H4 (cell line): ENCODE results near the gene SENP8. TPM values are rescaled to one million over a fixed set of nuclear protein-coding genes. Genes with fewer than 3 reads are reported as not detected.
"Not testable (repeated sequence)": the region's sequence is repeated elsewhere in the genome, so short reads cannot be mapped to it uniquely, and the experiment has no call there.

Source experiments
- DNase-seq: peaks from one replicate; pipeline ENCODE4 v3.0.0-alpha.2; 2015; ENCODE audit warnings: low spot score
- total RNA-seq: library from RNA; depleted of rRNA; stranded (reverse); fragments of >200 nt; shearing (Covaris generic); gene quantifications from 2 replicates; pipeline ENCODE4 v1.2.3, GENCODE V29; 2014; rRNA removed

SENP8 gene
- total RNA-seq: 2.5 and 3.2 TPM in 2 replicates

DNA sequence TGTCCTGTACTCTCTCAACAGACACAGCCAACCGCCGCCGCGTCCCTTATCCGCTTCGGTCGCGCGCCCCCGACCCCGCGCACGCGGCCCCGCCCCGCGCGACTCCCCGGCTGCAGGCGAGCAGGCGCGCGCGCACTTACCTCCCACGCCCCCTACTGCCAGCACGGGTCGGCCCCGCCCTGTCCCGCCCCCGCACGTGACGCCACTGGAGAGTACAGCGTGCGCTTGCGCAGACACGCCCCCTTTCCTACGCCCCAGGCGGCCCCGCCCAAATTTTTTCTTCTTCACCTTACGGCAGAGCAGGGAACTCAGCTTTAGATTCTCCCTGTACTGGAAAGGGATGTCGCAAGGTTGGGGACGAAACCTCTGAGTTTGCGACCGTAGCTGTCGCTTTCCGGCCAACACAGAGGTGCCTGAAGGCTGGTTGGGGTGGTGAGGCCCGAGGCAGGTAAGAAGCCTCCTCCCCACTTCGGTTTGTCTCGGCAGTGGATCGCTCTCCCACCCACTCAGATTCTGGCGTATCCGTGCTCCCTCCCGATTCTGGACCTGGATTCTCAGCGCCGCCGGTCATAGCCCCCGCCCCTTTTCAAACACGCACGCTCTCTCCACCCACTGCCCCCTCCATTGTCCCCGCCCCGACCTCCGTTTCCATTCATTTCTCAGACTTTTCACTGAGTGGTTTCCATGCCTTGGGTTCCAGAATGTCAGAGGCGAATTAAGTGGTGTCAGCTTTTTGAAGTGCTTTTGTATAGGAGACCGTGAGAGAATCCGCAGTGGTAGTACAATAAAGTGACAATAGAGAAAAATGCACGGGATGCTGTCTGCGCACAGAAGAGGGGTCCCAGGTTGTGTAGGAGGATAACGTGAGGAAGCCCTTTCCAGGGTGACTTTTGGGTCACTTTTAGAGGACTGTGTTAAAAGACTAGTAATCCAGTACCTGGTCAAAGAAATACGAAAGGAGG is at the start of gene SENP8, which contains the start of gene MYO9A:
TSS of gene SENP8 (plus strand) at position 387 of the 962 bp plus-strand sequence. CDS start 21,221 bp downstream, outside the sequence.
TSS of gene MYO9A (minus strand) at position 134 of the 962 bp plus-strand sequence. CDS start 71,587 bp downstream, outside the sequence.
- peak; percentile 97 for DNase-seq

- DNase-seq: no peak
Measured at GRCh38 chr15:72068856-72069255, 49.3 kb upstream of the SENP8 start.

DNA sequence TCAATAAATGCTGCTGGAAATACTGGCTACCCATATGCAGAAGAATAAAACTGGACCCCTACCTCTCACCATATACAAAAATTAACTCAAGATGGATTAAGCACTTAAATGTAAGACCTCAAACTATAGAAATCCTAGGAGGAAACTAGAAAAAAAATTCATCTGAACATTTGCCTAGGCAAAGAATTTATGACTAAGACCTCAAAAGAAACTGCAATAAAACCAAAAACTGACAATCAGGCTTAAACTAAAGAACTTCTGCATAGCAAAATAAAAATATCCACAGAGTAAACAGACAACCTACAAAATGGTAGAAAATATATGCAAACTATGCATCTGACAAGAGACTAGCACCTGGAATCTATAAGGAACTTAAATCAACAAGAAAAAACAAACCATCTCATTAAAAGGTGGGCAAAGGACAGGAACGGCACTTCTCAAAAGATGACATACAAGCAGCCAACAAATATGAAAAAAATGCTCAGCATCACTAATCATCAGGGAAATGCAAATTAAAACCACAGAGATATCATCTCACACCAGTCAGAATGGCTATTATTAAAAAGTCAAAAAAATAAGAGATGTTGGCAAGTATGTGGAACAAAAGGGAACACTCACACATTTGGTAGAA is 47.3 kb upstream of the SENP8 start:
- no peak for DNase-seq

DNA sequence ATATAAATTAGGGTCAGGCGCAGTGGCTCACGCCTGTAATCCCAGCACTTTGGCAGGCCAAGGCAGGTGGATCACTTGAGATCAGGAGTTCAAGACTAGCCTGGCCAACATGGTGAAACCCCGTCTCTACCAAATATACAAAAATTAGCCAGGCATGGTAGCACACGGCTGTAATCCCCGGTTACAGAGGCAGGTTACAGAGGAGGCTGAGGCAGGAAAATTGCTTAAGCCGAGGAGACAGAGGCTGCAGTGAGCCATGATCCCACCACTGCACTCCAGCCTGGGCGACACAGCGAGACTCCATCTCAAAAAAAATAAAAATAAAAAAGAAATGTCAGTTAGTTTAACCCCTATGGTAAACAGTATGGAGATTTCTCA is 46.8 kb upstream of the SENP8 start:
- not testable (repeated sequence) for DNase-seq

DNA sequence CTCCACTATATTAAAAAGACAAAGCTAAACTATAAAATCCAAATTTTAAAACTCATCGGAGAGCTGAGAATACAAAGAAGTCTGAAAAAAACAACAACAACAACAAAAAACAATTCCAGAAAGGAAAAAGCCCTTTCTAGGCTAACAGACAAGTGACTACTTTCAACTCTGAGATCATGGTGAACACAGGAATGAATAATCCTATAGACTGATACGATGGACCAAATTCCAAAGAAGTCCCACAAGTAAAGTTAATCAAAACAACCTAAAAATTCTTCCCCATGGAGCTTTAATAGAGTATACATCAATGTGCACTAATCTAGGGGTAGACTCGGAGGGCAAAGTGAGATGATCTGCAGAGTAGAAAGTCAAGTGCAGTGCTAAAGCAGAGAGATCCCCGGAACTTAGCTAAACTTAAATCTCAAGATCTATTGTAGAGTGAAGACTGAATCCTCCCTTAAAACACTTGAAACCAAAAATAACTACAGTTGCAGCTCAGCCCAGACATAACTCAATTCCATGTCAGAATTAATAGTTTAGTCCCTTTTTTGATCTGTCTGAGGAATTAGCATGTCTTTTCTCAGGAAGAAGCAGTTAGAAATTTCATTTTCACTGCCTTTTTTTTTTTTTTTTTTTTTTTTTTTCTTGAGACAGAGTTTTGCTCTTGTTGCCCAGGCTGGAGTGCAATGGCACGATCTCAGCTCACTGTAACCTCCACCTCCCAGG is 43.7 kb upstream of the SENP8 start:
- no peak for DNase-seq

- DNase-seq: no peak
Measured at GRCh38 chr15:72077950-72078349, 40.3 kb upstream of the SENP8 start.

DNA sequence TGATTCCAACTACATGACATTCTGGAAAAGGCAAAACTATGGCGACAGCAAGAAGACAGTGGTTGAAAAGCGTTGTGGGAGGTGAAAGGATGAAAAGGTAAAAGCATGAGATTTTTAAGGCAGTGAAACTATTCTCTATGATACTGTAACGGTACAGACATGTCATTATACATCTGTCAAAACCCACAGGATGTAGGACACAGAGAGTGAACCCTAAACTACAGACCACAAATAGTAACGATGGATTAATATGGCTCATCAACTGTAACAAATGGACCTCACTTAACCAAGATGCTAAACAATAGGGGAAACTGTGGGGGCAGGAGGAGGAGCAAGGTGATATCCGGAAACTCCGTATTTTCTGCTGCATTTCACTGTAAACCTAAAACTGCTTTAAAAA is 39.3 kb upstream of the SENP8 start:
- DNase-seq: no peak

GRCh38 chr15:72082176-72082575 is 36.0 kb upstream of the SENP8 start:
- DNase-seq: no peak

DNA sequence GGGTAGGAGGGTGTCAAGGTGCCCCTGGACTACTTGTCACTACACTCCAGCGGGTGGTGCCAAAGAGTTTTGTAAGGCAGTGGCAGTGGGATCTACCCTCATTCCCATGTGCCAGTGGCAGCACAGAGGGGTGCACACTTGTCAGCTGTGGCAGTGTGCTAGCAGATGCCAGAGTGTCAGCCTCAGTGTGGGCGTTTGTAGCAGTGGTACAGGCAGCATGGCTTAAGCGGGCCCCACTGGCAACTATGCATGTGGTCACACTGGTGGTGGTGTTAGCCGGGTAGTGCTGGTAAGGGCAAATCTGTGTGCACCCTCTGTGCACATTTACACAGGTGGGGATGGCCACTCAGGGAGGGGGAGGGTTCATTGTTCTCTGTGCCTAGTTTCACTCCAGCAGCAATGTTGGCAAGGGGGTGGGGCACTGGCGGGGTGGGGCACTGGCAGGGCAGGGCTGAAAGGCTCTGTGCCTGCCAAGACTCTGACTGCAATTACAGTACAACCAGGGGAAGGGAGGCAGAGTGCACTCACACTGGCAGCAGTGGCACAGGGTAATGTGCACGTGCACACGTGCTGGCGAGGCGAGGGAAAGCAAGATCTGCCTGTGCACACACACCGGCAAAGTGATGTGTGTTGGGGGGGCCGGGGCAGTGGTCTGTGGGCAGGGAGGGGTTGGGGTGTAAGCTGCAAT is 32.0 kb upstream of the SENP8 start:
- no peak for DNase-seq

- DNase-seq: no peak
Measured at GRCh38 chr15:72086920-72087648, 31.1 kb upstream of the SENP8 start.

- DNase-seq: no peak
Measured at GRCh38 chr15:72092006-72092405, 26.2 kb upstream of the SENP8 start.

- DNase-seq: no peak
Measured at GRCh38 chr15:72092691-72093090, 25.5 kb upstream of the SENP8 start.

- no peak for DNase-seq
Measured at GRCh38 chr15:72096796-72097195, 21.4 kb upstream of the SENP8 start.

GRCh38 chr15:72098040-72098439 is 20.2 kb upstream of the SENP8 start:
- no peak for DNase-seq

GRCh38 chr15:72099155-72099554 is 19.0 kb upstream of the SENP8 start:
- DNase-seq: no peak

- not testable (repeated sequence) for DNase-seq
Measured at GRCh38 chr15:72100551-72100950, 17.7 kb upstream of the SENP8 start.

DNA sequence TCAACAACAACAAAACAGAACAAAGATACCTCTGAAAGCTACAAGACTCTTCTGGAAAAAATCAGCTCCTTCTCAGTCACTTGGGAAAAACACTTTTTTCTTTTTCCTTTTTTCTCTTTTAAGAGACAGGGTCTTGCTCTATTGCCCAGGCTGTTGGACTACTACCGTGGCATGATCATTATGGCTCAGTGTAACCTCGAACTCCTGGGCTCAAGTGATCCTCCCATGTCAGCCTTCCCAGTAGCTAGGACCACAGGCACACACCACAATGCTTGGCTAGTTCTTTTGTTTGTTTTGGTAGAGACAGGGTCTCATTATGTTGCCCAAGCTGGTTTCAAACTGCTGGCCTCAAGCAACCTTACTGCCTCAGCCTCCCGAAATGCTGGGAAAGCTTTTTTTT is 13.1 kb upstream of the SENP8 start:
- DNase-seq: no peak

DNA sequence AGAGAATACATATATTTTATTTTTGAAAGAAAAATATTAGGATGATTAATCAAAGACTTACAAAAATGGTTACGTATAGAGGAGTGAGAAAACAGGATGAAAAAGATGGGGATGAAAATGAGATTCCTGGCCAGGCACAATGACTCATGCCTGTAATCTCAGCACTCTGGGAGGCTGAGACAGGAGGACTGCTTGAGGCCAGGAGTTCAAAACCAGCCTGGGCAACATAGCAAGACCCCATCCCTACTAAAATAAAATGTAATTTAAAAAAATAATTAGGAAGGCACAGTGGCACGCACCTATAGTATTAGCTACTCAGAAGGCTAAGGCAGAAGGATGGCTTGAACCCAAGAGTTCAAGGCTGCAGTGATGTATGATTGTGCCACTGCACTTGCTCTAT is 12.1 kb upstream of the SENP8 start:
- no peak for DNase-seq

GRCh38 chr15:72110355-72110754 is 7.8 kb upstream of the SENP8 start:
- no peak for DNase-seq

DNA sequence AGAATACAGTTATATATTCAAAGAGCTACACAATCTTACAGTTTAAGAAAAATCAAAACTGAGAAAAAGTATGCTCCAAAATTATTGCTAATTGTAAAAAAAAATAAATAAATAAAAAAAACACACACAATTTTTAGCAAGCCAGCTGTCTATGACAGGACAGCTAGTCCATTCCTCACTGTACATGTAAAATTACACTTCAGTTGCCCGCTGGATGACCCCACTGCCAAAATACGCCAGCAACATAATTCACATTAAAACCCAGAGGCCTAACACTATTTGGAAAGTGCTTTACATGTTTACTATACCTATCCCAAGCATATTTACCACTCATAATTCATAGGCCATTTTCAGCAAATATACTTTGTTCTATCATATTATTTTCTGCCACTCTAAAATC is 6.1 kb upstream of the SENP8 start:
- DNase-seq: no peak

GRCh38 chr15:72112805-72113204 is 5.4 kb upstream of the SENP8 start:
- DNase-seq: no peak
